NCI-H1694 (cell line): ENCODE results near the gene ANTXR2.

Experiments used
- DNase-seq: peaks from one replicate; lab custom pipeline; 2025; lab: John Stamatoyannopoulos, UW

Gene ANTXR2

DNA sequence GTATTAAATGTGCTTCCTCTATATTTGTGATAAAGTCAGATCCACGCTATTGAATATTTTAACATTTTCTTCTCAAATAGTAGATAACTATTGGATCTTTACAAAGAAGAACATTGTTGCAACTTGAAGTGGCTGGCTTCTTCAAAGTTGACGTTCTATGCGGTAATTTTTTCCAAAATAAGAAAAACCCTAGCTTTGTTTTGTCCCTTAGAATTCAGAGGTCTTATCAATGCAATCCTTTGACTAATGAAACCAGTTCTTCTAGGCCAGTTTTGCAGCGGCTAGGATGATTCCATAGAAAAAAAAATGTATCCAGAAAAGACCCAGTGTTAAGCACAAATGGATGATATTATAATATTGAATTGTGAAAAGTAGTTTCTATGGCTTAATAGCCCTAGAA, 89.6 kb downstream of the ANTXR2 start:
- no peak for DNase-seq

DNA sequence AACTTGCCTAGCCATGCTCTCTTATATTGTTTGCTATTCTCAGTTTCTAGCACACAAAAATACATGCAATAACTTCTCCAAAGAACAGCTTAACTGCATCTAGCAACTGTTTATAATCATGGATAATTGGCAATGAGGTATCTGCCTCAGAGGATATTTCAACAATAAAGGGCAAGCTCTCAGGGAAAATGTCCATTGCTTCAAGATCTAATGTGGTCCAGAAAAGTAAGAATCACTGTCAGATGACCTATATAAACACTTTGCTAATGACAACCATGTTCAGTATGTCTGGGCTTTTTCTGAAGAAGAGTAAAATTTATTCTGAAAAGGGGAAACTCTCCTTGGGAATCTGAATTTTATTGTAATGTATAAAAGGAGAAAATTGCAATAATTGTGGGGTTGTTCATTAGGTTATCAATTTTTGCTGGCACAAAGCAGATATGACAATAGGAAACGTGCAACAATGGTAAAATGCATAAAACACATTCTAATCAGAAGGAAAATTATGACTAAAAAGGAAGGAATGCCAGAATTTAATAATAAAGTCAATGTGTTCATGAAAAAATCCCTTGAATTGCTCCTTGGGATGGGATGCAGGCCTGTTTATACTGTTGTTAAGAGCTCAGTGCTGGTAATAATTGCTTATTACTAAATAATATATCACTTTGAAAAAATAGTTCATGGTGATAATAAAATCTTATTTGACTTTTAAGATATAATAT, 90.3 kb downstream of the ANTXR2 start:
- DNase-seq = no peak

DNA sequence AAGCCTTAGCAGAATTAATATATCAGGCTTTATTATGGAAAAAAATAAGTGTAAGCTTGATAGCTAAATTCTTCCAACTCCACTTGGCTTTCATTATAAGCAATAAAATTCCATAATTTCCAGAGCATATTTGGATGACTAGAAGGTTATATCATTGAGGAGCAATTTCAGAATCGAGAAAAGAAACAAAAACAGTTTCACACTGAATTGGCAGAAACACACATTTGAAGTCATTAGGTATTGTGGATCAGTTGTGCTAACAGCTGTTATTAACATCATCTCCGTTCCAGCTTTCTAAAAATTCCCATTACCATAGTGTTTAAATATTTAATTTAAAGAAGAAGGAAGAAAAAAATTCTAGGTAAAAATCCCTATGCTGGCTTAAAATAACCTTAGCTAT, 92.6 kb downstream of the ANTXR2 start:
- no peak for DNase-seq

DNA sequence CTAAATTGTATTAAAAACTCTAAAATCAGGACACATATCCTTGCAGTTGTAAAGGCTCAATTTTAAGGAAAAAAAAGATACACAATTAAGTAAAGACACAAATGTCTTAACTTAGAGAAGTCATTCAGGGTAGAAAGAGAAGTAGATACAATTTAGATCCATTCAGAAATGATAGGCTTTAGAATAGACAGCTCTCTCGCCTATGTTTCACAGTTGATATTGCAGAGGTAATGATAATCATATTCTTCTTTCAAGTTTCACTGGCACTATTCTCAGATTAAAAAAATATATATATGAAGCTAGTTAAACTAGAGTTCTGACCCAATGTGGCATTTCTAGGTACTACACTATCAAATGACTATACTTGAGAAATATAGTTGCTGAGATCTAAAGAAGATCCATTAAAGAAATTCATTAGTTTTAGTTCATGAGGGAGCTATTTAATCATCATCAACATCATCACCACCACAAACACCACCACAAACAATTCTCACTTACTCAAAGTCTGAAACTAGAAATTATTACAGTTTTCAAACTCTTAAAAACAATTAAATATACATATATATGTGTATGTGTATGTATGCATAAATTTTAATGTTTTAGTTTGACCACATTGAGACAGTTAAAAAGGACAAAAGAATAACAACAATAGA, 93.1 kb downstream of the ANTXR2 start:
- no peak for DNase-seq

DNA sequence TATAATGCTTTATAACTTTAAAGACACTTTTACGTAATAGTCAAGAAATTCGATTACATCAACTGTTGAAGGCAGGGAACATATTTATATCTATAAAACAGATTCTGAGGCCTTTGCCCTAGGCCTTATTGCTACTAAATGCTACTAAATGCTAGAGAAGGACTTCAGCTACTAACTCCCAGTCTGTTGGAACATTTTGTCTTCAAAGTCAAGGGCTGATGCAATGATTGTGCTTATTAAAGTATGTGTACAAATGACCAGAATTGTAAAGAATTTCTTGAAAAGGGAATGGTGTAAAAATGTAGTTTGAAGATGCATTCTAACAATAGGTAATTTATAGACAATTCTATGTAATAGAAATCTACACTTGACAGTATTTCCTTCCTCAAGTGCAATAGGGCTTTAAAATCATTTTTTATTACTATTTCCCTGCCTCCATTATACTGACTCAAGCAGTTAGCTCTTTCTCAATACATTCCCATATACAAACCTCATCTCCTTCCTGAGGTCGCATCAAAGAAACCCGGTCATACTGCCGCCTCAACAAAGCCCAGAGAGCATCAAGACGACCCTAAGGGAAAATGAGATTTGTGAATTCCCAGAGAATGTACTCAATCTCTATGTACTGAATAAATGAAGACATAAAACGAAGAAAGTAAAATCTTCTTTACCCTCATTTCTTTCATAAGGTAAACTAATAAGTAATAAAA, 95.7 kb downstream of the ANTXR2 start:
- DNase-seq = no peak

DNA sequence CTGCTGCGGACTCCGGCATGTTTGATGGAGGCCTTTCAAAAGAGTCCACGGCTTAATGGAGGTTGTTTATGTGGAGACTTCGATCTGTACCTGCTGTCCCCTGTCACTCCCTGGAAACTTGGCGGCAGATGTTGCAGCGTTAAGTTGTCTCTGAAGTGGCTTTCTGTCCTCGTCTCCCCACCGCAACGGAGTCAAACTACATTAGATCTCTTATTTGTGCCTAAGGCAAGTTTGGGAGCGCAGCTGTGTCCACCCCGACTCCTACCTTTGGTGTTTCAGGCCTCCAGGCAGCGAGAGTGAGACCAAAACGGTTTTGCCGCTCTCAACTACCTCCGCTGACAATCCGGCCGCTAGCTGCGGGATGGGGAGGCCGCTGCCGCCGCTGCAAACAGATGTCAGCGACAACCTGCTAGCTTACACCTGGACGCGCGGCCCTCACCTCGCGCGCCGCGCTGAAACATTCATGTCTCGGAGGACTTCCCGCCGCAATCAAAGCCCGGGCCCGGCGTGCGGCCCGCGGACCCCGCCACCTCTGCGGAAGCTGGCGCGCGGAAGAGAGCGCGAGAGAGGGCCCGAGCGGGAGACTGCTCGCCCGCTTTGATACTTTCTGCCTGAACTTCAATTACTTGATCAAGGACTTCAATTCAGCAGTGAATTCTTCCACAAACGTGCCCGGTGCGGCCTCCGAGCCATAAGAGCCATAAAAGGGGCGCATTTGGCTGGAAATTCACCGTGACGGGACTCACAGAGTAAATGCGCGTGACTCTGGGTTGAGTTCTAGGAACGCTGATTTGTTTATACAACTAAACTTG, 108.4 kb downstream of the ANTXR2 start:
- no peak for DNase-seq

DNA sequence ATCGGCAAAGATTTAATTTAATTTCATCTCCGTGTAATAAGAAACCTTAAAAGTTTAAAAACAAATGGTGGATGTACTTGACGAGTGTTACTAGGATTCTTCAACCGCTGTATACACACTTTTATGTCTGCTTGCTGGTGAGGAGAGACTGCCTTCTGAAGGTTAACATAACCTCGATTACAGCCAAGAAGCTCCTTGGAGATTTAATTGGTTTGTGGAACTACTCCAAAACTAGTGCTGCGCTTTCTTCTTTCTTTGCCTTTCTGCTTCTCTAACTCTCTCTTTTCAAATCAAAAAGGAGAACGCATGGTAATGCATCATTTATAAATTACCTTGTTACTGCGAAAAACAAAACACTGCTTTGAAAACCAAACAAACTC, 109.0 kb downstream of the ANTXR2 start:
- DNase-seq = no peak

DNA sequence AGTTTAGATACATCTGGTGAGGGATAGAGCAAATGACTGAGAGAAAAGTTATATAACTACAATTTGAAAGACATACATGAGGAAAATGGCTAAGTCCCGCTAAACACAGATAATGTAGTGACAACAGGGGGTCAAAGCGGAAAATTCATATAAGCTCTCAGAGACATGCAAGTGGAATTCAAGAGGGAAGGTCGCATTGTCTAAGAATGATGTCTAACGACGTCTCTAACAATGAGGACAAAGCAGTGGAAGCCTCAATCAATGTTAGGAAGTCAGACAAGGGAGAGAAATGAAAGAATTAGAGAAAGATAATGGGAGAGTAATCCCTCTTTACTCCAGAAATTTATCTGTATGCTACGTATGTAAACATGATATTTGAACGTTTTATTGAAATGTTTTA, 113.4 kb downstream of the ANTXR2 start:
- DNase-seq = no peak

DNA sequence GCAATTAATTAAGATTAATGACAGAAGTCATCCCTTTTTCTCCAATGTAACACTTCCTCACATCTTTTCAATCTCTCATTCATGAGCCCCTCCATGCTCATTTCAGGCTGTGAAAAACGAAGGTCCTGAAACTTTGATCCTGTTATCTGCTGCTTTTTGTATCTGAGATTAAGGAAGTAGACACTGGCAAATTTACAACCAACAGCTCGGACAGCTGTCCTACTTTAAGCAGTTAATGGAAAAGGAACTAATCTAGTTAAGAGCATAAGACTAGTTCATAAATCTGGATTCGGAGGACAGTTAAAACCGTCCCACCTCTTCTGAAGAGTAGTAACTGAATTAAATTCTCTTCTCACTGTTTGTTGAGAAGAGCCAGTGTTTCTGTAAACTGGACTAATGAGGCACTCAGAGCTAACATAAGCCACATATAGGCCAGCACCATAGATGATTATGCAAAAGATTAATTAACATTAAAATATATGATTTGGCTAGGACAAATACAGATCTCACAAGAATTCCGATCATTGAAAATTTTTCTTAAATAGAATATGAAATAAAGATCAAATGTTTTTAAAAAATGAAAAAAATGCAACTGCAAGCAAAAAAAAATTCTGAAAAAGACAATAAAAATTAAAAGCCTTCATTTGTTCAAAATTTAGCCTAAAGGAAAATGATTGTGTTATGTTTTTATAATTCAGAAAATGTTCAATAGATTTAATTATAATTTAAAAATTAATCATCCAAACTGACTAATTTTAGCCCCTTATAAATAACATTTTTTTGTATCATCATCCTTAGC, 114.4 kb downstream of the ANTXR2 start:
- no peak for DNase-seq

DNA sequence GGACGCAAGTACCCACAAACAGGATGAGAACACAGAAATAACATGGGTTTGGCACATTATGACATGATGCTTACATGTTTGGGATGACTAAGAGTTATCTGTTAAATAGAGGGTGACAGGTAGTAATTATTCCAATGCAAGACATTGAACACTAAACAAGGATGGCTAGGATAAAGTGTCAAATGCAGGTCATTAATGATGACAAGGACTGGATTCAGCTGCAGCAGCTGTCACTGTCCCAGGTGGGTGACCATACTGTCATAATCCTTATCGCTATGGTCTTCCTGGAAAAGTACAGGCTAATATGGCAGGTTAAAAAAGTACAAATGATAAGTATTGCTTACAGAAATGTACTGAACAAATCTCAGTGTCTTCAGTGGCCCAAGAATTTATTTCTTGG, 123.9 kb downstream of the ANTXR2 start:
- no peak for DNase-seq

DNA sequence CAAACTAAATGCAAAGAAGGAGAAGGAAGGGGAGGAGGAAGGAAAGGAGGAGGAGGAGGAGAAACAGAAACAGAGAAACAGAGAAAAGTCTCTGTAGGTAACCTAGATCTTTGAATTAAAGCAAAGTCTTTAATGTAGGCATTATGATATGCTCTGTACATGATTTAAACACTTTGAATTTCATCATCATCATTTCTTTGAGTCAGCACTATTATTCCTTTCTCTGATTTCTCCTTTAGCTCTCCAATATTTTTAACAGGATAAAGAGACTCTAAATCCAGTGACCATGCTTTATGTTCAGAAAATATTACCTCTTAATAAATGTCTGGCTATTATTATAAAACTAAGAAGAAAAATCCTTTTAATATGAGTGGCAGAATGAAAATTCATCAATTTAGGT, 124.3 kb downstream of the ANTXR2 start:
- no peak for DNase-seq

DNA sequence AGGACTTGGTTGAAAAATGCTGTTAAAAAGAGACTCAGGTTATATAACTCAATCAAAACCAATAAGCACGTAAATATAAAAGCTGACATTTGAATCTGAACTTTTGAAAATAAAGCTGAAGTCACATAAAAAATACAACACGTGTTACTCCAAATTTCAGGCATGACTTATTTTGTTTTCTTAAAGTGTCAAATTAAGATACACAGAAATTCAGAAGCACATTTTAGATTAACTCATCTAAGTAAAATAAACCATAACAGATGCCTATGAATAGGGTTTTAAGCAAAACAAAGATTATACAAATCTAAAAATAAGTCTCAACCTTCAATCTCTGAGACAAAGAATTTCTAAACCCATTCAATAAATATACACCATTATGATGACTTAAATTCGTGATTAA, 124.8 kb downstream of the ANTXR2 start:
- DNase-seq = no peak

DNA sequence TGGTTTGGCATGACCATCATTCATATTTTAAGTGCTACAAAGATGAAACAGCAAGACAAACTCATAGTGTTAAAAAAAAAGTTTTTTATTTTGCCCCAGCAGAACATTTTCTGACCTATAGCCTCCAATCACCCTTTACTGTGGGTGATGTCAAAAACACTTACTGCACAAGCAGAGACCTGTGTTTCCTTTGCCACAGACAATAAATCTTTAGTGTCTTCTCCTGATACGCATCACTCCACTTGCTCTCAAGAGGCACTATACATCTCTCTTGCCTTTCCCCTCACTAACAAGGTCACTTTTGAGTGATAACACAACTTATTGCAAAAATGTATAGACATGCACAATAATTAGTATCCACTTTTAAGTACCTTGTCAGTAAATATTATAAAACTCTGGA, 125.6 kb downstream of the ANTXR2 start:
- DNase-seq = no peak

DNA sequence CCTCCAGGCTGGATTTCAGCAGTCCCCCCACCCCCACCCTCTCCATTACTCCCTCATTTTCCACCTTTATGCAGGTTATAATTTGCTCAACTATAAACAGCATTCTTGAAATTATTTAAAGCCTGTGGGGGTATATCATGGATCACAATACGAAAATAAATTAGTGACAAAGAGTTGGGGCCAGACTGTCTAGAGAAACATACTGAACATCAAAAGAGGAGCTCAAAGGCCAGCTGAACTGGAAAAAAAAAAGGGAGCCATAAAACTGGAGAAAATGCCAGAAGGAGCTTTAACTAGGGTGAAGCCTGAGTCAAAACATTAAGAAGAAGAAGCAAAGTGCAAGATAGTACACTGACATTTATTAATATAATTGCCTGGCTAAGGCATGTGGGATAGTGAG, 137.8 kb downstream of the ANTXR2 start:
- DNase-seq = no peak

DNA sequence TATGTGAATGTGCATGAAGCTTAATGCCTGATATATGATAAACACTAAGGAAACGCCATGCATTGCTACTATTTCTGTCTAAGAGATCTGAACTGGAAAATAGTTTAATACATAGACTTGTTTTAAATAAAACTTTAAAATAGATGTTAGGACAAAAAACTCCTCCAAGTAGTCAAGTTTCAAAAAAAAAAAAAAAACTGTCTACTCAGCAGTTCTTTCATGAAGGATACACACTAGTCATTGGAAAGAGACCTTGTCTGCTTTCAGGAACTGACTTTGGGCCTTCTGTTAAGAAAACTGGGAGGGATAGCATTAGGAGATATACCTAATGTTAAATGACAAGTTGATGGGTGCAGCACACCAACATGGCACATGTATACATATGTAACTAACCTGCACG, 138.4 kb downstream of the ANTXR2 start:
- no peak for DNase-seq

DNA sequence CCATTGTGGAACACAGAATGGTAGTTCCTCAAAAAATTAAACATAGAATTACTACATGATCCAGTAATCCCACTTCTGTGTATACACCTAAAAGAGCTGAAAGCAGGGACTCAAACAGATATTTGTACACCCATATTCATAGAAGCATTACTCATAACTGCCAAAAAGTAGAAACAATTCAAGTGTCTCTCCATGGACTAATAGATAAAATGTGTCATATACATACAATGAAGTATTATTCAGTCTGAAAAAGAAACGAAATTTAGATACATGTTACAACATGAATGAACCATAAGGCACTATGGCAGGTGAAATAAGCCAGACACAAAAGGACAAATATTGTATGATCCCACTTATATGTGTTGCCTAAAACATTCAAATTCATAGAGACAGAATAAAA, 145.1 kb downstream of the ANTXR2 start:
- DNase-seq = no peak

DNA sequence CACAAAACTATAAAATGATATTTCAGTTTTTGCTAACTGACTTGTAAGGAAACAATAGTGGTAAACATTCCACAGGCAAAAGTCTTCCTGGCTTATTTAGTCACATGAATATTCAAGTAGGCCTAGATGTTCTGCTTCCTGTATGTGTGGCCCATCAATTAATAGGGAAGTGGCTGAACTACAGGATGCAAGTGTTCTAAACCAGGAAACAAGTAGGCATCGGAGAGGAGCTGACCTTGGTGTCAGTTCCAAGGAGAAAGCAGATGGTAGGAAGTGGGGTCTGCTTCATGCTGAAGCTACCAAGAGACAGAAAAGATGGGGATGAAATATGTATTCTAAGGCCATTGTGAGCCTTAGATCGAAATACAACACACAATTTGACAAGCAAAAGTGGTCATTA, 149.7 kb downstream of the ANTXR2 start:
- no peak for DNase-seq

DNA sequence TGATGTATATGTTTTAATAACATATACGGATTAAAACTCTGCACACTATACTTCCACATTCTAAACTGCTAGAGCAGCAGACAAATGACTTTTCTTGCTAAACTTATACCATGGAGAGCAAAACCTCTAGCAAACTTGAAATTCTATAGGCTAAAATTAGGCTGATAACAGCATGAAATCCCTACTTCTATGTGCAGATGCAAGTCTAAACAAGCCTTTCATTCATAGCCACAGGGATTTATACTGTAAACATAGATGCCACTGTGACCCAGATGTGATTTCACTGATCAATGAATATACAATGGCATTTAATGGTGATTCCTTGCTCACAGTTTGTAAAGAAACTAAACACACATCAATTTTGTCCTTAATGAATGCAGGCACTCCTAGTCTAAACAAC, 151.0 kb downstream of the ANTXR2 start:
- DNase-seq = no peak

DNA sequence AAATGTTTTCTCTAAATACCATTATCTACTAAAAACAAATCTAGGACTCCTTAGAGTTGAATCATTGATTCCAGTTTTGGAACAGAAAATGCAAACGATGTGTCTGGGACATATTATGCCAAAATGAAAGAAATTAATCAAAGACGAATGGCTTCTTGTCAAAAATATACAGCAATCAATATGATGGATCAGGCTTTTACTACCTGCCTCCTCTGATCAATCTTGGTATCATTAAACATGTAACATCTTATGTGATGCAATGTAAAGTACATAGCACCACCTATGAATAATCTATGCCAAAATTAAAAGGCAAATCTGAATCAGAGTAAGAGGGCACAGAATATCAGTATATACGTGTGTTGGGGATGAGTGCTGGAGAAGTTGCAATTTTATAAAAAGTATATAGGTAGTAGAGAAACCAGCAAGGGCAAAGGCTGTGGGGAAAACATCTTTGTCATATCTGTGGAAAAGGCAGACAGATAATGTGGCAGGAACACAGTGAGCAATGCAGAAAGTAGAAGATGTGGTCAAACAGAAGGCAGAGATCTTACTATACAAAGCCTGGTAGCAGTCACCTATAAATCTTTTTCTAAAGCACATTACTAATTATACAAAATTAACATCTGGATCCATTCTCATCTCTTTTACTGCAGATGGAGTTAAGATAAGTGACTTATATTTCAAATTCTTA, 152.7 kb downstream of the ANTXR2 start:
- no peak for DNase-seq

DNA sequence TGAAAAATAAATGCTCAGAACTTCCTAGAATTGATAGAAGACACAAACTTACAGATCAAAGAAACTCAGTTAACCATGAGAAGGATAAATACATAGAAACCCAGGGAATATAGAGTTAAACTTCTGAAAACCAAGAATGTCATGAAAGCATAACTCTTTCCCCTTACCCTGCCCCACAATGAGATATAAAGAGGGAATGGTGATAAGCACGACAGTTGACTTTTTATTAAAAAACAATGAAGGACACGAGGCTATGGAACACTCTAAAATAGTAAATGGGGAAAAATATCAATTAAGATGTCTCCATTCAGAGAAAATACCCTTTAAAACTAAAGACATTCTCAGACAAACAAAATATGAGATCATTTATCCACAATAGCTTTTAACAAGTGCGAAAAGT, 154.7 kb downstream of the ANTXR2 start:
- no peak for DNase-seq

DNA sequence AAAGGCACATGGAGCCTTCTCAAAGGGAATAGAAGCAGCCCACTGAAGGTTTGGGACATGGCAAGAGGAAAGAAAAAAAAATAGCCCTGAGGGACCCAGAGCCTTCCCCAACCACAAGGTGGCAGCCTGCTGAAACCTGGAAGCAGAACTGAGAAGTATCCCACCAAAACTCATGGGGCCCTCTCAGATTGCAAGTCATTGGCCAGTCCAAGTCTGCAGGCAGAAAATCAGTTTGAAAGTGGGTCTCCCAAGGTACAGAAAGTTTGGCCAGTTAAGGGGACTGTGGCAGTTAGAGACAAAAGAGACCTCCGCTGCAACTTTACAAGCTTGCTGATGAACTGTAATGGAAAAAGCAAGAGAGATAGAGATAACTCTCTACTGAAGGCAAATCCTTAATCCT, 155.8 kb downstream of the ANTXR2 start:
- DNase-seq = no peak
